Measurements from ENCODE around the gene CNTNAP4.

The CNTNAP4 gene

DNA sequence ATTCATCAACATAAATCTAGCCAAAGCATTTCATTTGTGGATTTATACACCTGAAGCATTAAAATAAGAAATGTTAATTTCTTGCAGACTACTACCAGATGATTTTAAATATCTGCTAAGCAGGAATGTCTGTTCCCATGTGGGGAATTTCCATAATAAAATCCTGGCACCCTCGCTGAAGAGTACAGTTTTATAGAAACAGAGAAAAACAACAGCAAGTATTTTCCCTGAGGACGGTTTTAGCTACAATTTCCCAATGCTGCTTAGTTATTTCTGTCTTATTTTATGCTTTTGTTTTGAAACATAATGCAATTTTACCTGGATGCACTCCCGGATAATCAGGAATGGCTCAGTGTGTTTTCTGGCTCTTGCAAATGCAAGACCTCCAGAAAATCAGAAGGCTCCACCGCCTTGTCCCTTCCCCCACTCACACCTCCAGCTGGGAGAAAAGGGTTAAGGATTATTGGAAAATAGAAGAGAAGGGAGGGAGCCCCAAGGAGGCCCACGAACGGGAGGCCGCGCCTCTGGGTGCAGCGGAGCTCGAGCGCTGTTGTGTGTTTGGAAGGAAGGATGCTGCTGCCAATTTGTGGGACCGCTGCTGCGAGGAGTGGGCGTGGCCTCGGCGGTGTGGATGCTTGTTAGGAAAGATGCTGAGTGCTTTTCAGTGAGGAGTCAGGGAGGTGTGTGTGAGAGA lies at the start of gene CNTNAP4:
Gene CNTNAP4 (plus strand): TSS at position 657 of the 694 bp plus-strand sequence. CDS start 262 bp downstream, outside the sequence.
- DNase-seq (ENCODE audit: low read depth), result no peak

DNA sequence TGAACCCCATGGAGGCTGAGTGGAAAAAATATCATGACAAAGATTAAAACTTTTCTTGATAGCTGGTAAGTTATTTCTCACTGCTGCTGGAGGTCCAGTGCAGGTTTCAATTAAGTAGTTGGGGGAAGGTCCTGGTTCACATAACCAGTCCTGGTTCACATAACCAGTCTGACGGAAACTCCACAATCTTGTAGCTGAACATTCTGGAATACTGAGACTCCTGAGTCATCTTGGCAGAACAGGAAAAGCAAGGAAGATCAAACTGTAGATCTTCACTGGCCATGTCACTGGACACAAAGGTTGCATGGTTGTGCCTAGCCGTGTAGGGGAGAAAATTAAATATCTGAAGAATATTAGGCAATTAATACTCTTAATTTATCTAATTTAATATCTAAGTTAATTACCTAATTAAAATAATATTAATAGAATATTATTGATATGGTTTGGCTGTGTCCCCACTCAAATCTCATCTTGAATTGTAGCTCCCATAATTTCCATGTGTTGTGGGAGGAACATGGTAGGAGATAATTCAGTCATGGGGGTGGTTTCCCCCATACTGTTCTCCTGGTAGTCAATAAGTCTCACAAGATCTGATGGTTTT lies 48.6 kb upstream of the CNTNAP4 start:
- DNase-seq (ENCODE audit: low read depth), result no peak

DNA sequence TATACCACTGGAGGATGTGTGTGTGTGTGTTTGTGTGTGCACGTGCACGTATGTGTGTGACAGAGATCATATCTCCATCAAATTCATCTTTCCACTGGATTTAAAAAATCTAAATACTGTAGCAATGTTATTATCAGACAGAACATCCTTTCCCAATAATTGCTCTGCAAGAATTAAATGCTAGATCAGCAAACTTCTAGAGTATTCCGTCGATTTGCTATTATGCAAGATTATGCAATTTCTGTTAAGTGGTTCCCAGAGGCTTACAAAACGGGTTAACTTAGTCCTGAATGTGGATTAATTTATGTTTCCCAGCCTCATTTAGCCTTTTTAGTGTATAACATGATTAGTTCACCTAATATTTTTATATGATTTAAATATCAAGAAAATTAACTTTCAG lies 44.5 kb upstream of the CNTNAP4 start:
- DNase-seq (ENCODE audit: low read depth), result no peak

DNA sequence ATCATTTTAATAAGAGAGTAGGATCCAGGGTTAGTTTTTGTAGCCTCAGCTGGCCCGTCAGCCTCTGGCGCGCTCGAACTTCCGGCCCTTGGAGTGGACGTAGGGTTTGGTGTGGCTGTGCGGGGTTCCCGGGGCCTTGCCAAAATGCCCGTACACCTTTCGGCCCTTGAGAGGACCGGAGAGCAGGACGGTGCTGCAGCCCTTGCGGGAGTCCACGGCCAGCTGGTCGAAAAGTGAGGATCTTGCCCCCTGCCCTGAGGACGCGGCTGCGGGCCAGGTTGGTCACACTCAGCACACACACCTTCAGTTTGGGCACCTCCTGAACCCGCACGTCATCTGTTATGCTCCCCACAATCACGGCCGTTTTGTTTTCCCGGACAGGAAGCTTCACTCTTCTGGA lies 42.2 kb upstream of the CNTNAP4 start:
- DNase-seq (ENCODE audit: low read depth), result no peak

DNA sequence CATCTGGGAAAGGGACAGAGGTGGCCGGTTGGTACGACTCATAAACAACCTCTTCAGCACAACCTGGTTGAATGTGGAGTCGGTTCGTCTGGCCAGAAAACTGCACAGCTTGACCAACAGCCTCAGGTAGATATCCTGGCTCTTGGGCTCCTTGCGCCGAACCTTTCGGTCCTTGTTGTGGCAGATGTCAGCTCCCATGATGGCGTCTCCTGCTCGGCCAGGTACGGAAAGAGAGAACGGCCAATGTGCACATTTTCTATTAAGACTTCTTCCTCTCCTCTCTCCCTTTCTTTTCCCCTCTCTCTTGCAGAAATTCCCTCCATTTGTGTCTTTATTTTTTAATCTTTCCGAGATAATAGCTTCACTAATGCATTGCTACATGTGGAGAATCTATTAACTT lies 41.8 kb upstream of the CNTNAP4 start:
- DNase-seq (ENCODE audit: low read depth), result no peak

DNA sequence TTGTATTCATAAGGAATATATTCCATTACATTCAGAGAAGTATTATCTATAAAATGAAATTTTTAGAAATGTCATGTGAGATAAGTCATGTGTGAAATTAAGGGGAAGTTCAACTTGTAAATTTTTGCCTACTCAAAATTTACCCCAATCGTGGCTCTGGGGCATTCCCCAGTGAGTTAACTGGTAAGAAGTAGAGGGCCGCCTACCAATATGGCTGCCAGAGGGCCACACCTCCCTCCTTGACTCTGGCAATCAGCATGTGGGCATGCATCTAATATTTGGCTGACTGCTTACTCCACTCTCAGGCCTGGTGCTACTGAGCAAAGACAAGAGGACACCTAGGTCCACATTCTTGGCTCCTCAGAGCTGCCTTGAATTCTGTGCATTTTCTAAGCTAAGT lies 39.7 kb upstream of the CNTNAP4 start:
- DNase-seq (ENCODE audit: low read depth), result no peak

DNA sequence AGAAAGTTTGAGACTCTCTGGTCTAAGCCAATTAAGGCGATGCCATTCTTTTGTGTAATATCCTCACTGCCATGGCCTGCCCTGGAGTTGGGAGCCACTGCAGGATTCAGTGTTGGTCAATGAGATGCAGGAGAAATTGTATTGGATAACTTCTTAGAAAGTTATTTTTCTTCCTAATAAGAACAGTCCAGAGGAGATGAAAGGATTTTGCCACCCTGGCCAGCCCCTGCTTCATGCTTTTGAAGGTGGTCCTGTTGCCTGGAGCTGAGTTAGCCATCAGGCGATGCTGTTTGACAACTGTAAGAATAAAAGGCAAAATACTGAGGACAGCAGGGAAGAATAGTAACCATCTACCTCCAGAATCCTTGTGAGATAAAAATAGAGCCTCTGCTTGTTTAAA lies 35.4 kb upstream of the CNTNAP4 start:
- no peak for DNase-seq (ENCODE audit: low read depth)

DNA sequence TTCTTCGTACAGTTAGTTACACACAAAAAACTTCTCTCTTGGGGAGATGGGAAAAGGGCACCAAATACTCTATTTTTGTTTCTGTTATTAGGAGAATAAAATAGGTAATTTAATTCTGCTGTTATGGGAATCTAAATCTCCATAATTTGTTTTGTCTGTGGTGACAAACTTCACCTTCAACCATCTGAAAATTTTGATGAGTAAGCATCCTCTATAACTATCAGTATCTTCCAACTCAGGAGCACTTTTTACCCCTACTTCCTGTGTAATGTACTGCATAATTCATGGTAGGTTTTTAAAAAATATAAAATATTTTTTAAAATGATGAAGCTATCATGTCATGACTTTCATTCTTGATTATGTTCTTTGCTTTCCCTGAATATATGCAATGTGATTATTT lies 33.6 kb upstream of the CNTNAP4 start:
- DNase-seq (ENCODE audit: low read depth), result no peak

DNA sequence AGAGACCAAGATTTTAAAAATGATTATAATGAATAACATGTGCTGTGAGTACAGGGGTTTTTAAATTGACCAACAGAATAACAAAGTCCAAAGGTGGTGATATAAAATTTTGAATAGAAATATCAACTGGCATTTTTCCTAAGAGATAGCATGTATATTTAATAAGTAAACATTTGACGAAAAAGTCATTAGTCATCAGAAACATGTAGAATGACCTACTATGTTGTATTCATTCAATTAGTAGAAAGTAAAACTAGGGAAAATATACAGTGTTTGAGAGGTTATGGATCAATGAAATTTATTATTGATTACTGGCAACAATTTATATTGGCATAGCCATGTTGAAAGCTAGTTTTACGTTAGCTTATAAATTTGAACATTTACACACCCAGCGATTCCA lies 30.6 kb upstream of the CNTNAP4 start:
- no peak for DNase-seq (ENCODE audit: low read depth)

DNA sequence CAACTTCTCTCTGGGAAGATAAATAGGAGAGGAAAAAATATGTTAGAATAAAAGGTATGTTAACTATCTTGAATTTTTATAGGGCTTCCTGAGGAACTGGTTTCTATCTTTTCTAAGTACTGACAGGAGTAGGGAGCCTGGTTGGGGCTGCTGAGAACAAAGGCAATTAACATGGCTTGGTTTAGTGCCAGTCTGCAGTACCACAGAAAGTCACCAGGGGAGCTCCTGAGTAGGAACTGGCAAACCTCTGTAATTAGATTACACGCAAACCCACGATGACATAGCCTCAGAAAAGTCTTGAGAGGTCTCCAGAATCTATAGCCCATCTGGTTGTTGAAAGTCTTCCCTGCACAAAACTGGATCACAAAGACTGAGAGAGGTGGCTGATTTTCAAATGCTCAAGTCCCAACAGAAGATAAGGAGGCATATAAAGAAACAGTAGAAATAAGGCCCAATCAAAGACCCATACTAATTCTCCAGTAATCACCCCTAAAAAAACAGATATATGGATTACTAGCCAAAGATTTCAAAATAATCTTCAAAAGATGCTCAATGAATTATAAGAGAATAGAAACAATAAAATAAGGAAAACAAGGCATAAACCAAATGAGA lies 11.7 kb upstream of the CNTNAP4 start:
- no peak for DNase-seq (ENCODE audit: low read depth)

DNA sequence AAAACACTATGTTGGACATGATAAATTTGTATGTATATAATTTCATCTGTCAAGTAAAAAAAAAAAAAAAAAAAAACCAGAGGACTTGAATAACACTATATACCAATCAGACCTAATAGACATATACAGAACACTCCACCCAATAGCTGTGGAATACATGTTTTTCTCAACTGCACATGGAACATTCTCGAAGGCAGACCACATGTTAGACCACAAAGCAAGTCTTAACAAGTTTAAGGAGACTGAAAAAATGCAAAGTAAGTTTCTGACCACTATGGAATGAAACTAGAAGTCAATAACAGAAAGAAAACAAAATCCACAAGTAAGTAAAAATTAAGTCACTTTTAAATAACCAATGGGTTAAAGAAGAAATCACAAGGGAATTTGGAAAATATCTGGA lies 8.4 kb upstream of the CNTNAP4 start:
- no peak for DNase-seq (ENCODE audit: low read depth)

DNA sequence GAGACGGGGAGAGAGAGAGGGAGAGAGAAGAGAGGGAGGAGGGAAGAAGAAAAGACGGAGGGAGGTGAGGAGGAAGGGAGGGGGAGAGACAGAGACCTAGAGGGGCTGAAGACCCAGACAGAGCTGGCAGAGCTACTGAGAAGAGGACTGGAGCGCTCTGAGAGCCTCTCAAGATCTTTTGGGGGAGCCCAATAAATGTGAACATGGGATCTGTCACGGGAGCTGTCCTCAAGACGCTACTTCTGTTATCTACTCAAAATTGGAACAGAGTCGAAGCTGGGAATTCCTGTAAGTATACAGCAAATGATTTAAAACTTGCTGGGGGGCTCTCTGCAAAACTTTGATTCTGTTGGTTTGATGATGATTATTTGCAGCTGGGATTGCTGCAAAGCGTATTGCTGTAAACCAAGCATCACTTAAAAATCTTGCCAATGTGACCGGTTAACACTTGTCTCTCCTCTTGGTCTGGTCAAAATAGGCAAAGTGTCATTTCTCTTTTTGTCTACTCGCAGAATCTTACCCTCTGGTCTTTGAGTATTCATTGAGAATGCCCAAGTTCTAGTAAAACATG lies 344 bp downstream of the CNTNAP4 start:
- no peak for DNase-seq (ENCODE audit: low read depth)

DNA sequence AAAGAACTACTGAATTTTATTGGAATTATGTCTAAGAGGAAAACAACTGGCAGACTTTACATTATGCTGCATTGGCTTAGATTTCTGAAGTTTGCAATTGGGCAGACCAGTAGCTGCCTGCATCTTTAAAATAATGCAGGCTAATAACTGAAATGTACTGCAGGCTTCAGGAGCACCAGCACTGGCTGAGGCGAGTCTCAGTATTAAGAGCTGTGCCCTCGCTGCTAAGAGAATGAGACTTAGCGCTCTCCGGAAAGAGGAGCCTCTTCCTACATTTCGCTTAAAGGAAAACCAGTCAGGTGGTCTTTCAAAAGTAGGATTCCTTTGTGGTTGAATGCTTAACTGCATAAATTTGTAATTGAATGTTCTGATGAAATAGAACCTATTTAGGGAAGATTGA lies 885 bp downstream of the CNTNAP4 start:
- DNase-seq (ENCODE audit: low read depth), result no peak

DNA sequence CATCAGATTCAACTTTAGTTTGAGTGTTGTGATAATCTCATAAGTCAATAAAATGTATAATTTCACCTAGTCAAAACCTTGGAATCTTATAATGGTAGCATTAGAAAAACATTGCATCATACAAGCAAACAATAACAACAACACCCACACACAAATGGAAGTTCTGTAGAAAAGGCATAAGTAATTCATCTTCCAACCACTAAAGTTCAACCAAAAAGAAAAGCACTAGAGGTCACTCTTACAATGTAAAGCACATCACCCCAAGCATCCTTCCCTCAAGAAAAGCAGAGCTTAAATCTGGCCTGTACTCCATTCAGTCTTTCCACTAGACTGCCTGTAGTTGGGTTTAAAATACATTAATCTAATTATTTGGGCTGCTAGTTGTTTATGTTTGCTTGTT lies 1.8 kb downstream of the CNTNAP4 start:
- no peak for DNase-seq (ENCODE audit: low read depth)

DNA sequence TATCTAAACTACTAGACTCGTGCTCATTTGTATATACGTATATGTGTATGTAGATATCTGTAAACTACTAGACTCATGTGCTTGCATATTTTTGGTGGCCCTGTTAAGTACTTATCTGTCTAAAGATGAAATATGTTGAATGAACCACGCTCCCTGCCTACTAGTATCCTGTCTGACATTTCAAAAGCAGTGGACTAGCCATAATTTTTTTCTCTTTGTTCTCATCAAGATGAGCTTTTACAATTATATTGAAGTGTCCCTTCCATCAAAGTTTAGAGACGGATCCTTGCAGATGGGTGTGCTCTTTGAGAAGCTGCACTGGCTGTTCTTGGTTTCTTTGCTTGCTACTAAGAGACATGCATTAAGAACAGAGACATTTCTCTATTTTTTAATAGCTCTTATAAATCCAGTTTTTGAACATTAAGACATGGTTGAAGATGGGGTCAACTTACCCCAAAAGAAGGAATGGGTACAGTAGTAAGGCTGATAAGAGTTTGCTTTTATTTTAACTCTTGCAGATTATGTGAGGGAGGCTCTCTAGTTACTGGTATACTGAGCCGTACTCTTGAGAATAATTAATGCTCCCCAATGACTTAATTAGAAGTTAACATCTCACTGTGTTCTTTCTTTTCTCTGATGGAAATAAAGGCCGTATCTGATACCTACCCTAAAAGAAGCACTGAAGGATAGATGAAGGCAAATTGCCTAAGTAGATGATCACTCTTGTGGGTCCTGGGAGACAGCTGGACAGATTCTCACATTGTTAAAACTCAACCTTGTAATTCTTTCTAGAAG lies 3.4 kb downstream of the CNTNAP4 start:
- DNase-seq (ENCODE audit: low read depth), result no peak

DNA sequence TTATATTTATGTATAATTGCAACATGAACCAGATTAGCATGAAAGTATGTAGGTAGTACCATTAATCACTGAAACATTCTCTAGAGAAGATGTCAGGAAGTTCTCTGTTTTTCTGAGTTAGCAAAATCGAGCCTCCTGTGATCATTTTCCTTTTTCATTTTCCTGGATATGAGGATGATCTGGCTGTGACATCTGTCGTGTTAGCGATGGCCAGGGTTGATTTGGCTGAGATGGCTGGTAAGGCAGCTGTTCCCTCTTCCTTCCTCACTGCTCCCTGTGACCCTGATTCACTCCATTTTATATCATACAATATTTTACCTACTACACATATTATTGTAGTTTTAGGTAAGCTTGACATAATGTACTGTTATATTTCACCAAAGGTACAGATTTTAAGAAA lies 10.3 kb downstream of the CNTNAP4 start:
- no peak for DNase-seq (ENCODE audit: low read depth)

DNA sequence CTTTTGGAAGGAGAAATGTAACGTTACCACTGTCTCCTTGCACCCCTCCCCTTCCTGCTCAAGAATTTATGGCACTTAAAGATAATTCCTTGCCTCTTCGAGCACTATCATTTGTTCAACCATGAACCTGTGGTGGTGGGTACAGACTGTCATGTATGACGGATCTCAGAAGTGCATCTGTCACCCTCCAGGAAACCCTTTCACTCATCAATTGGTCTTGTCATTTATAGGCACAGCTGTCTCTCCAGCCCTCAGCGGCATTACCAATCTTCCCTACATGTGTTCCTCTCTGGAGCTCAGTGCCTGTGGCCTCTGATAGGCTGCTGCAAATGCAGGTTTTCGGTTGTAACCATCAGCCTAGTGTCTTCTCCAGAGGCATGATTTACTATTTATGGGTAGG lies 15.0 kb downstream of the CNTNAP4 start:
- no peak for DNase-seq (ENCODE audit: low read depth)

DNA sequence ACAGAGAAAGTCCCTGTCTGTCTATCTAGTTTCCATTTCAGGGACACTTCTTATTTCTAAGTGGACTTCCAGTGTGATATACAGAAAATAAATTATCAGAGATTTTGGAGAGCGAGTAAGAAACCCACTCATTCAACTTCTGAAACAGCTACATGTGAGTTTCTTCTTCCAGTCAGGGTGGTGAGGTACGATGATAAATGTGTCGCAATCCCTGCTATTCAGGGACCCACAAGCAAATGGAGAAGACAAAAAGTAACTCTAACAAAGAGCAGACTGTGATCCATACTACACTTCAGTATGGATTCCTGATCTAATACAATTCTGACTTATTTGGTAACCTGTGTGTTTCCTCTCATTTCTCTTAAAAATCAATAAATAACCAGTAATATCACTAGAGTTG lies 16.8 kb downstream of the CNTNAP4 start:
- DNase-seq (ENCODE audit: low read depth), result no peak

DNA sequence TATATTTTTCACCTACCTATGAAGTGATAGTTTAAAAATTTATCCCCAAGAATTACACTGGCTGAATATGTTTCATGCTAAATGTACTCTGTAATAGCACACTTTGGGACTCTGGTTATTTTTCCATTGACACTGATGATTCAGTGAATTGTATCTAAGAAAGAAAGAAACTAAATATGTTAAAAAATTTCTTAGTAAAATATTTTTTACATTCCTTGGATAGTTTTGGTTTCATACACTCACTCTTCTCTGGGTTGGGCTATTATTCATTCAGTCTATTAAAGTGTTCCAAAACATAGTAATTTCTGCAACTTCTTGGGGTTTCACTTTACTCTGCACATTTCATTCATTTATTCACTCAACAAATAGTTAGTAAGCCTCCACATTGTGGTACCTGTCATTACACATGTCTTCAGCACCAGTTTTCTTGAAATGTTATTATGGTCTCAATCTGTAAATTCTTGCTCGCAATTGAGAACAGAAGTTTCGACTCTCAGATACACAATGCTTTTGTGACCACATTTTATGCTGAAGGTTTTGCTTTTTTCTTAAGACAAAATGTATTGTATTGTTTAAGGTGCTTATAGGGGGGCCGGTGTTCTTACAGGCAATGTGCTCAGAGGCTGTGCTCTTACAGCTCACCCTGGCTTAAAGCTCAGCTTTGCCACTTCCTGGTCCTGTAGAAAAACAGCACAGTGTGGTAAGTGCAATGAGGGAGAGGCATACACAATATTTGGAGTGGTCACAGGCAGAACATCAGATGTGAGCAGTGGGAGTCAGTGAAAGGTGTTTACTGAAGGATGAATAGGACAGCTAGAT lies 17.4 kb downstream of the CNTNAP4 start:
- no peak for DNase-seq (ENCODE audit: low read depth)

DNA sequence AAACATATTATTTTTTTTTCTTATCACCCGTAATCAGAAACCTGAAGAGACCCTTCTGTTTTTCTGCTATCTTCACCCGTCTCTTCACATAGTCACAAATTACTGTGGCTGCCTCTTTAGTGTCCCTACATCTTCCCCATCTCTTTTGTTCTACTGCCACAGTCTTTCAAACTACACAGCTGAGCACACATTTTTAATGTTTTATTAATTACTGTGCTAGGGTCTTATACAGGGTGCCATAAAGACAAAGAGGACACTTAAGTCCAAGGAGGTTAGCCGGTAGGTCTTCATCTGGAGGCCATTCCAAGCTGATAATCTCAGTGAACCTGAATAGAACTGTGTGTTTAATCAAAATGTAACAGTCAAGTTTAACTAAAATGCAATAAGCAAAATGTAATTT lies 20.7 kb downstream of the CNTNAP4 start:
- DNase-seq (ENCODE audit: low read depth), result no peak

DNA sequence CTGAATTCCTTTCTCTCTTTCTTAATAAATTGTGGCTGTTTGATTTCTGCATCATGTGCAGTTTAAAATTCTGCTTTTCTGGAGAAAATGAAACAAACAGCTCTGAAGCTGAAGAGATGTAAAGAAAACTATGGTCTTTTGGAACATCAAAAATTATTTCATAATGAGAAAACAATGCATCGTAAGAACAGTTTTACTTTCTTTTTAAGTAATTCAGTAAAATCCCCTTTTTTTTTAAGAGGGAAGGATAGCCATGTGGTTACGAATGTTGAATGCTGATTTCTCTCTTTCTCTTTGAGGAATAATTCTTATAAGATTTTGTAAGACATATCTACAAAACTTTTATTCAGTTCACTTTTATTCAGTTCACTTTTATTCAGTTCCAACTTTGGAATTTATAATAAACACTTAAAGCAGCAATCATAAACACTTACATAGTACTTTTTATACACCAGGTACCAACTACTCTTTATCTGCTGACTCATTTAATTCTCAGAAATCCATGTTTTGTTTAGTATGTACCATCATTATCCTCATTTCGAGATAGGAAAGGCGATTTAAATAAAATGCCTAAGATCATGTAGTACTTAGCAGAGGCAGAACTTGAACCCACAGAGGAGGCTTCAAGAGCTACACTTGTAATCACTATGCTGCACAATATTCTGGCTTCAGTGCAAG lies 26.6 kb downstream of the CNTNAP4 start:
- no peak for DNase-seq (ENCODE audit: low read depth)
